ENCODE data around the gene VWA8.

DNA sequence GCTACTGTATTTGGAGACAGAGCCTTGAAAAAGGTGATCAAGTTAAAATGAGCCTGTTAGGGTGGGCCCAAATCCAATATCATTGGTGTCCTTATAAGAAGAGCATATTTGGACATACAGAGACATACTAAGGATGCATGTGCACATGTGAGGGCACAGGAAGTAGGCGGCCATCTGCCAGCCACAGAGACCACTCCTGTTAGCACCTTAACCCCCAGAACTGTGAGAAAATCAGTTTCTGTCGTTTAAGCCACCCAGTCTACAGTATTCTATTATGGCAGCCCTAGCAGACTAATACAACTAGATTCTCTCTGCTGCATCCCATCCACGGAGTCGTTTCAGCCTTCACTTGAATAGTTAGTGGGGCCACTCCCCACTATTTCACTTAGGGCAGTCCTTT, 48.1 kb upstream of the VWA8 start:
- no peak for TF ChIP-seq EZH2 (IDR thresholded peaks at IDR 0.05; ENCODE audit: low read length)
- TF ChIP-seq, protein P1, sequence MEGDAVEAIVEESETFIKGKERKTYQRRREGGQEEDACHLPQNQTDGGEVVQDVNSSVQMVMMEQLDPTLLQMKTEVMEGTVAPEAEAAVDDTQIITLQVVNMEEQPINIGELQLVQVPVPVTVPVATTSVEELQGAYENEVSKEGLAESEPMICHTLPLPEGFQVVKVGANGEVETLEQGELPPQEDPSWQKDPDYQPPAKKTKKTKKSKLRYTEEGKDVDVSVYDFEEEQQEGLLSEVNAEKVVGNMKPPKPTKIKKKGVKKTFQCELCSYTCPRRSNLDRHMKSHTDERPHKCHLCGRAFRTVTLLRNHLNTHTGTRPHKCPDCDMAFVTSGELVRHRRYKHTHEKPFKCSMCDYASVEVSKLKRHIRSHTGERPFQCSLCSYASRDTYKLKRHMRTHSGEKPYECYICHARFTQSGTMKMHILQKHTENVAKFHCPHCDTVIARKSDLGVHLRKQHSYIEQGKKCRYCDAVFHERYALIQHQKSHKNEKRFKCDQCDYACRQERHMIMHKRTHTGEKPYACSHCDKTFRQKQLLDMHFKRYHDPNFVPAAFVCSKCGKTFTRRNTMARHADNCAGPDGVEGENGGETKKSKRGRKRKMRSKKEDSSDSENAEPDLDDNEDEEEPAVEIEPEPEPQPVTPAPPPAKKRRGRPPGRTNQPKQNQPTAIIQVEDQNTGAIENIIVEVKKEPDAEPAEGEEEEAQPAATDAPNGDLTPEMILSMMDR (optimal IDR thresholded peaks at IDR 0.05 in 1 of 3, IDR thresholded peaks at IDR 0.05 in 1 of 3, conservative IDR thresholded peaks at IDR 0.05 in 1 of 3; ENCODE audit: extremely low read depth in 1 of 3, insufficient read depth in 2 of 3, low read length in 3 of 3), result no peak
